Common myeloid progenitor, CD34-positive (primary cell): ENCODE measurements around the gene TUG1.

Source experiments
- CTCF ChIA-PET: fragments of 350-600 bp; sonication (Branson Sonifier 250); formaldehyde crosslinking; loops from one replicate; lab custom pipeline; 2021; ENCODE audit warnings: antibody characterized with exemption; lab: Charles Lee
- POLR2A ChIA-PET: fragments of 350-600 bp; sonication (Branson Sonifier 250); formaldehyde crosslinking; loops from one replicate; lab custom pipeline; 2021; ENCODE audit warnings: antibody characterized with exemption; lab: Charles Lee
- DNase-seq, 3 donors: peaks; one replicate each; pipeline versions ENCODE4 v3.0.0 to v3.0.0-alpha.2; 2013
- H3K27ac ChIP-seq, 2 experiments: 1 replicate in 1 of 2; 2 replicates in 1 of 2; pipeline ENCODE4 v1.7.0; 2013; ENCODE audit warnings: inconsistent platforms in 2 of 2, low read length in 2 of 2, mild to moderate bottlenecking in 2 of 2, low read depth in 1 of 2, moderate library complexity in 1 of 2; ENCODE audit not compliant: severe bottlenecking in 2 of 2, insufficient read depth in 1 of 2, poor library complexity in 1 of 2
- H3K27me3 ChIP-seq, 5 experiments: replicated peaks in 2 of 5; 1 replicate in 3 of 5; 2 replicates in 2 of 5; pipeline versions ENCODE4 v1.6.1 to v1.7.0; 2013; ENCODE audit warnings: low read length in 4 of 5, mild to moderate bottlenecking in 2 of 5, moderate library complexity in 2 of 5, inconsistent platforms in 1 of 5; ENCODE audit not compliant: insufficient read depth in 5 of 5, control insufficient read depth in 4 of 5
- H3K36me3 ChIP-seq, 4 experiments: 1 replicate in 2 of 4; 2 replicates in 2 of 4; pipeline versions ENCODE4 v1.6.1 to v1.7.0; 2013; ENCODE audit warnings: low read length in 3 of 4, control low read depth in 1 of 4, mild to moderate bottlenecking in 1 of 4; ENCODE audit not compliant: control insufficient read depth in 4 of 4, insufficient read depth in 4 of 4
- H3K4me1 ChIP-seq, 4 experiments: 1 replicate in 3 of 4; 2 replicates in 1 of 4; pipeline versions ENCODE4 v1.6.1 to v1.7.1; 2013; ENCODE audit warnings: low read length in 3 of 4, mild to moderate bottlenecking in 3 of 4, control low read depth in 1 of 4, inconsistent platforms in 1 of 4, moderate library complexity in 1 of 4; ENCODE audit not compliant: control insufficient read depth in 4 of 4, insufficient read depth in 4 of 4; ENCODE audit errors: control extremely low read depth in 1 of 4
- H3K4me3 ChIP-seq, 7 experiments: 1 replicate in 4 of 7; 2 replicates in 3 of 7; pipeline versions ENCODE4 v1.5.1 to v1.7.0; 2013; ENCODE audit warnings: mild to moderate bottlenecking in 7 of 7, low read length in 6 of 7, moderate library complexity in 6 of 7, inconsistent platforms in 2 of 7, low read depth in 2 of 7, control low read depth in 1 of 7; ENCODE audit not compliant: insufficient read depth in 4 of 7, control insufficient read depth in 1 of 7; ENCODE audit errors: extremely low read depth in 1 of 7
- H3K9me3 ChIP-seq, 5 experiments: 1 replicate in 4 of 5; 2 replicates in 1 of 5; pipeline versions ENCODE4 v1.6.1 to v1.7.1; 2013; ENCODE audit warnings: low read length in 4 of 5, mild to moderate bottlenecking in 2 of 5, inconsistent platforms in 1 of 5, low read depth in 1 of 5, moderate library complexity in 1 of 5; ENCODE audit not compliant: control insufficient read depth in 4 of 5, insufficient read depth in 2 of 5; ENCODE audit errors: control extremely low read depth in 1 of 5
- WGBS: methylation state at CpG from one replicate; pipeline ENCODE4 v1.1.5; 2013; ENCODE audit not compliant: insufficient coverage; 5-methylcytosine and 5-hydroxymethylcytosine counted together

Gene TUG1

GRCh38 chr22:30955153-30955552 lies 13.9 kb upstream of the TUG1 start:
- no peak for DNase-seq
- no peak overlapping the region for H3K4me3 ChIP-seq
- H3K36me3 ChIP-seq, result peaks cover 12 to 58% (median 20%) of the 10 kb centered on the region in 4 experiments
- no peaks in the 10 kb centered on the region for H3K9me3 ChIP-seq
- H3K27me3 ChIP-seq, result no peaks in the 10 kb centered on the region
- CTCF ChIA-PET, result no interaction called here
- 85% methylated on average over 4 of the region's 4 CpGs for WGBS
- no peak overlapping the region for H3K27ac ChIP-seq
- POLR2A ChIA-PET, result no interaction called here
- H3K4me1 ChIP-seq, result no peaks in the 10 kb centered on the region

GRCh38 chr22:30964858-30965257 lies 4.2 kb upstream of the TUG1 start:
- Histone ChIP-seq H3K36me3 (peaks cover 0 to 13% (median 3%) of the 10 kb centered on the region in 4 experiments), H3K4me1 (peaks cover 0 to 7% (median 6%) of the 10 kb centered on the region in 4 experiments), H3K9me3 (peaks cover 0 to 13% (median 6%) of the 10 kb centered on the region in 5 experiments), H3K4me3 (no peak overlapping the region), H3K27ac (no peak overlapping the region), H3K27me3 (no peaks in the 10 kb centered on the region)
- 100% methylated on average over 1 of the region's 4 CpGs for WGBS
- ChIA-PET POLR2A (no interaction called here), CTCF (interaction anchor here (1.1 kb wide), 2 partner anchors 116 to 119 kb away, joined by 3 read pairs; partner anchors contain the start of gene SMTN)
- no peak for DNase-seq

- WGBS, result 25% methylated on average over 41 of the region's 53 CpGs
- H3K36me3 ChIP-seq, result peaks cover 10 to 45% (median 31%) of the 10 kb centered on the region in 4 experiments
These were observed 796 bp upstream of the TUG1 start, which contains the start of gene MORC2 for GRCh38 chr22:30968015-30968923. Gene MORC2, minus strand, starts transcription at chr22:30968774. Its CDS starts 885 bp downstream, at chr22:30967889.

GRCh38 chr22:30969532-30970355 lies 679 bp downstream of the TUG1 start:
- CTCF ChIA-PET, result interaction anchor here (1.4 to 2.1 kb wide), 2 partner anchors 19 to 115 kb away, joined by 6 to 9 read pairs; no protein-coding TSS in a partner anchor
- Histone ChIP-seq H3K4me3 (peak overlapping the region; percentile 68 to 84 (median 77)), H3K36me3 (peaks cover 14 to 60% (median 44%) of the 10 kb centered on the region in 4 experiments), H3K9me3 (peaks cover 9 to 56% (median 37%) of the 10 kb centered on the region in 5 experiments), H3K4me1 (peaks cover 0 to 15% (median 12%) of the 10 kb centered on the region in 4 experiments), H3K27me3 (no peaks in the 10 kb centered on the region), H3K27ac (peak overlapping the region; percentile 87 to 95)
- POLR2A ChIA-PET, result interaction anchor here (0.6 kb wide), 1 partner anchor 113 kb away, joined by 3 read pairs; no protein-coding TSS in a partner anchor
- DNase-seq, result peak; percentile 60 to 84 (median 76)
- WGBS, result 6% methylated on average over 28 of the region's 49 CpGs

More at GRCh38 chr22:30968015-30968923, 796 bp upstream of the TUG1 start, which contains the start of gene MORC2:
- Histone ChIP-seq H3K27me3 (no peaks in the 10 kb centered on the region), H3K9me3 (peaks cover 7 to 42% (median 29%) of the 10 kb centered on the region in 5 experiments), H3K4me3 (peak within 1 kb of the TSS; percentile 68 to 84 (median 77)), H3K4me1 (peaks cover 0 to 15% (median 12%) of the 10 kb centered on the region in 4 experiments), H3K27ac (peak within 1 kb of the TSS; percentile 87 to 95)
- POLR2A ChIA-PET, result interaction anchor here (0.5 to 1.0 kb wide), 3 partner anchors 113 to 513 kb away, joined by 3 to 5 read pairs (median 4); partner anchors contain the start of gene SMTN
- CTCF ChIA-PET, result interaction anchor here (0.5 to 2.1 kb wide), 6 partner anchors 18 to 367 kb away, joined by 3 to 9 read pairs (median 3); no protein-coding TSS in a partner anchor
- peak in 2 of 3 donors; percentile 11 to 24 for DNase-seq

GRCh38 chr22:30970356-30970746 lies 1.3 kb downstream of the TUG1 start:
- peaks cover 16 to 66% (median 49%) of the 10 kb centered on the region in 4 experiments for H3K36me3 ChIP-seq
- POLR2A ChIA-PET, result no interaction called here

GRCh38 chr22:30978304-30978962 lies 9.4 kb downstream of the TUG1 start:
- POLR2A ChIA-PET, result interaction anchor here (0.5 to 0.6 kb wide), 2 partner anchors 368 to 1388 kb away, joined by 4 read pairs; partner anchors contain the start of gene PATZ1
- peak in 2 of 3 donors; percentile 28 to 36 for DNase-seq
- Histone ChIP-seq H3K4me1 (no peaks in the 10 kb centered on the region), H3K27ac (no peak overlapping the region), H3K36me3 (peaks cover 5 to 39% (median 21%) of the 10 kb centered on the region in 4 experiments), H3K27me3 (no peaks in the 10 kb centered on the region), H3K4me3 (no peak overlapping the region), H3K9me3 (peaks cover 22 to 77% (median 29%) of the 10 kb centered on the region in 5 experiments)
- 78% methylated on average over 3 of the region's 3 CpGs for WGBS
- CTCF ChIA-PET, result interaction anchor here (1.8 kb wide), 1 partner anchor 15 kb away, joined by 4 read pairs; no protein-coding TSS in a partner anchor

More at GRCh38 chr22:30970356-30970746, 1.3 kb downstream of the TUG1 start:
- no peaks in the 10 kb centered on the region for H3K27me3 ChIP-seq
- DNase-seq, result no peak
- H3K4me3 ChIP-seq, result peak overlapping the region in 6 of 7 experiments; percentile 68 to 84 (median 78)
- H3K4me1 ChIP-seq, result peaks cover 0 to 15% (median 12%) of the 10 kb centered on the region in 4 experiments
- H3K9me3 ChIP-seq, result peaks cover 15 to 62% (median 40%) of the 10 kb centered on the region in 5 experiments
- H3K27ac ChIP-seq, result no peak overlapping the region
- 83% methylated on average over 1 of the region's 3 CpGs for WGBS
- CTCF ChIA-PET, result interaction anchor here (1.5 kb wide), 1 partner anchor 112 kb away, joined by 4 read pairs; no protein-coding TSS in a partner anchor
